Activated T-cell treated with anti-CD3 and anti-CD28 coated beads for 24 hours (primary cell): ENCODE measurements around the gene KRTAP2-3.
"Not testable (repeated sequence)": the region's sequence is repeated elsewhere in the genome, so short reads cannot be mapped to it uniquely, and the experiment has no call there.

Experiments
- DNase-seq: peaks from one replicate; pipeline ENCODE4 v3.0.0-alpha.2; 2020; ENCODE audit warnings: low read depth

Gene KRTAP2-3

DNA sequence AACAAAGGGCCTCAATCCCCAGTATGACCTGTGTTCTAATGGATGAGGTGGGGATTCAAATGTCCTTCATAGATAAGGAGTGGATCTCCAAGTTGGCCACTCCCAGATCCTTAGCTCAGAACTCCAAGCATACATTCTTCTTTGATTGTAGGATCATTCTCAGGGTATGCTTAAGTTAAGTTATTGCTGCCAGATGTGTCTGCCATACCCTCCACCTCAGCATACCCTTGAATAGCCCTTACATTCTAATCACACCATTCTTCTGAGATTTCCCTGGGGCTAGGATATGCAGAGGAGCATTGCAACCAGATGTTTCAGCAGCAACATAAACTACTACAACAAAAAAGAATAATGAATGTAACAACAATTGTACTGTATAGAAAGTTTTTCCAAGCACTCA lies 7.4 kb upstream of the KRTAP2-3 start:
- DNase-seq, result no peak

GRCh38 chr17:41065829-41066624 lies 6.1 kb upstream of the KRTAP2-3 start, which contains the start of gene KRTAP2-4:
Gene KRTAP2-4, minus strand, starts transcription at chr17:41065879. Its CDS starts 34 bp downstream, at chr17:41065845.
- no peak for DNase-seq

GRCh38 chr17:41065016-41065689 lies 5.2 kb upstream of the KRTAP2-3 start:
- DNase-seq, result not testable (repeated sequence)

GRCh38 chr17:41064301-41064700 lies 4.4 kb upstream of the KRTAP2-3 start:
- DNase-seq, result no peak

DNA sequence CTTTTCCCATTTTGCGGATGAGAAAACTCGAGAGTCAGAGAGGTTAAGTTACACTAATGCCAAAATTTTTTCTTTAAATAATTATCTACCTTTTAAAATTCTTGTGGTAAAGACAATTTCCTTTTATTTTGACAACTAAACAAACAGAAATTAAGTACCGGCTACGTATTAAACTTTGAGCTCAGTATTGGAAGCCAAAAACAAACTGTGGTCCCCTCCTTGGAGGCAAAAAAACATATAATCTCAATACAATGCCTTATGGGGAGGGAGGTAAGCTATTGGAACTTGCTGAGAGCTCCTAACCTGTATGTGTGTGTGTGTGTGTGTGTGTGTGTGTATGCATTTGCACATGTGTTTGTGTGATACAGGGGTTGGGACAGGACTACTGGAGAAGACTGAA lies 3.5 kb upstream of the KRTAP2-3 start:
- no peak for DNase-seq

DNA sequence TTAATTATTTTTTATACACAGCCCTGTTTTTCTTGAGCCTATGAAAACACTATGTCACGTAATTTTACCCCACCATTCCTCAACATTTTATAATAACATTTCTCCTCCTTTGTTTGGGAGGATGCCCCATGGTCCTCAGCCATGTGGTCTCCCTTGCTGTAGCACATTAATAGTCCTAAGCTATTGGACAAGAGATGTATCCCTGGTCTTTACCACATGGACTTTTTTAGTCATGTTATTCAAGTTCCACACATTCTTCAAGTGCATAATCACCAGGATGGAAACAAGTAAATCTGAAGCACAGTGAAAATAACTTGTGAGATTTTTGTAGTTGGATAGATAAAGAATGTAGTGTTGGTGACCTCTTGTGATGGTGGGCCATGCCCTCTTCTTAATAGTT lies 2.0 kb upstream of the KRTAP2-3 start:
- no peak for DNase-seq

DNA sequence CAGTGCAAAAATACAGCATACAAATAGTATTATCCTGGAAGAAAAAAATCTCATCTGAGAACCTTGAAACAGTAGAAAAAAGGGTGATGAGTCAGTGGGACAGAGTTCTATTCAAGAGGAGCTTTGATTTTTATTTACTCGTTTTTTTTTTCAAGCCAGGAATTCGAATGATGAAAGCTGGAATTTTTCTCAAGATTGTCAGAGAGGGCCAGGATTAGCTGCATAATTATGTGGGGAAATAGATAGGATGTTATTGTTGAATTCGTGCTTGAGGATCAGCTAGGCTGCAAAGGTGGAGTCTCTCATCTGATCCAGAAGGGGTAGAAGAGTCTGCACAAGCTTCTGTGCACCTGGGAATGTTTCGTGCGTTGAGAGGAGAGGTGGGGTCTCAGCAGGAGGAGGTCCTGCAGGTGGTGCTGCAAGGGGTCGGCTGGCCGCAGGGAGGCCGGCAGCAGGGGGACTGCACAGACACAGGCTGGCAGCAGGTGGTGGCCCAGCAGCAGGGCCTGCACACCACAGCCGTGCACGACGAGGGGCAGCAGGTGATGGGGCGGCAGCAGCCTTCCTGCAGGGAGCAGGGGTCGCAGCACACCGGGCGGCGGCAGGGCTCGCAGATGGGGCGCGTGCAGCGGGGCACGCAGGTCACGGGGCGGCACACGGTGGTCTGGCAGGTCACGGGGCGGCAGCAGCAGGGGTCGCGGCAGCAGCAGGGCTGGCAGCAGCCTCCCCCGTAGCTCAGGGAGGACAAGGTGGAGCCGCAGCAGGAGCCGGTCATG lies 450 bp downstream of the KRTAP2-3 start:
- not testable (repeated sequence) for DNase-seq

DNA sequence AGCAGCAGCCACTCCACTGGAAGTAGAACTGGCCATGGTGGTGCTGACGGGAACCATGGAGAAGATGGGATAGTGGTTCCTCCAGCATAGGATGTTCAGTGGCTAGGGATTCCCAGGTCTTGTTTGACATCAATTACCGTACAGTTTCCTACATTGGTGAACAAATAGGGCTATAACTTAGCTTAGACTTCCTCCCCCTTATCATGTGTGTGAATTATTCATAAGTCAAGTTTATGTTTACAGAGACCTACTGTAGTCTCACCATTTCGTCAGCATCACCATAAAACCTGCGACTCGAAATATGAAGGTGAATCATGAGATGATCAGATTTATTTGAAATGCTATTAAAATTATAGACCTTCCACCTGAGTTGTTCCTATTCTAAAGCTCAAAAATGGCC lies 1.2 kb downstream of the KRTAP2-3 start:
- DNase-seq, result no peak

DNA sequence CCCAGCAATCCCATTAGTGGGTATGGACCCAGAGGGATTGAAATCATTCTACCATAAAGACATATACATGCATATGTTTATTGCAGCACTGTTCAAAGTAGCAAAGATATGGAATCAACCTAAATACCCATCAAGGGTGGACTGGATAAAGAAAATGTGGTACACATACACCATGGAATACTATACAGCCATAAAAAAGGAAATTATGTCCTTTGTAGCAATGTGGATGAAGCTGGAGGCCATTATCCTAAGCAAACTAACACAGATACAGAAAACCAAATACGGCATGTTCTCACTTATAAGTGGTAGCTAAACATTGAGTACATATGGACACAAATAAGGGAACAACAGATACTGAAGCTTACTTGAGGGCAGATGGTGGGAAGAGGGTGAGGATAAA lies 2.4 kb downstream of the KRTAP2-3 start:
- no peak for DNase-seq

DNA sequence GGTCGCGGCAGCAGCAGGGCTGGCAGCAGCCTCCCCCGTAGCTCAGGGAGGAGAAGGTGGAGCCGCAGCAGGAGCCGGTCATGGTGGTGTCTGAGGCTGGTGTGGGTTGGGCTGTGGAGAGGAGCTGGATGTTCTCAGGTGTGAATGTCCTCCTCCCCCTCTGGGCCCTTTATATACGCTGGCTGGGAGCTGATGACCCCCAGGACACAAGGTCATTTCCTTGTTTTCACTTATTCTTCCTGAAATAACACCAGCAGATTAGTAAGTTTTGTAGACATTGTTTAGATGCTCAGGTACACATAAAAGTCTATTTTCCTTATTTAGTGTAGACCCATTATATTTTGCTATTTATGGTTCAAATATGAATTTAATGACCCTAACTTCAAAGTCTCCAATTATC lies 4.8 kb downstream of the KRTAP2-3 start, which contains the start of gene KRTAP2-2:
Gene KRTAP2-2 (minus strand): TSS at position 101 of the 400 bp plus-strand sequence. CDS start 19 bp downstream, at position 82.
- DNase-seq, result not testable (repeated sequence)

DNA sequence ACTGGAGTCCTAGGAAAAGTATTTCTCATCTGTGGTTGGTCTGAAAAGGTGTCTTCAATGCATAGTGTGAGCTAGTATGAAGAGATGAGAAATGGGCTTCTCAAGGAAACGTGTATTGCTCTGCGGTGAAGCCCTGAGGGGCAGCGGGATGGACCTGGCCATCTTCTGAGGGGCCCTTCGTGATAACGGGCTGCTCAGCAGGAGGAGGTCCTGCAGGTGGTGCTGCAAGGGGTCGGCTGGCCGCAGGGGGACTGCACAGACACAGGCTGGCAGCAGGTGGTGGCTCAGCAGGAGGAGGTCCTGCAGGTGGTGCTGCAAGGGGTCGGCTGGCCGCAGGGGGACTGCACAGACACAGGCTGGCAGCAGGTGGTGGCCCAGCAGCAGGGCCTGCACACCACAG lies 5.4 kb downstream of the KRTAP2-3 start:
- DNase-seq, result not testable (repeated sequence)

DNA sequence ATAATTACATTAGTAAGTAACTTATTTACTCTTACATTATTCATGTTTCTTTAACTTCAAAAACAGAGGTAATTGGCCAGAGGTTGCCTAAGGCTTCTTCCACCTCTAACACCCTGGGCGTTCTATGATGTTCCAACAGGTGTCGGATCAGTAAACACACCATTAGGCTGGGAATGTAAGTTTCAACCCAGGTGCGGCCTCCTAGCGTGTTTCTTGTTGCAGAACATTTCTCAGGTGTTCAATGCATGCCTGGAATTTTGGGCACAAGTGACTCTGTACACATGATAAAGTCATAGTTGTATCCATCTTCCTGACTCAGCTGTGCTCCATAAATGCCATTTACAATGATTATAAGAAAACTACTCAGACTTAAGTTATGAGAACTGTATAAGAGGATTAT lies 5.9 kb downstream of the KRTAP2-3 start:
- no peak for DNase-seq

GRCh38 chr17:41052566-41052965 lies 7.3 kb downstream of the KRTAP2-3 start:
- no peak for DNase-seq

DNA sequence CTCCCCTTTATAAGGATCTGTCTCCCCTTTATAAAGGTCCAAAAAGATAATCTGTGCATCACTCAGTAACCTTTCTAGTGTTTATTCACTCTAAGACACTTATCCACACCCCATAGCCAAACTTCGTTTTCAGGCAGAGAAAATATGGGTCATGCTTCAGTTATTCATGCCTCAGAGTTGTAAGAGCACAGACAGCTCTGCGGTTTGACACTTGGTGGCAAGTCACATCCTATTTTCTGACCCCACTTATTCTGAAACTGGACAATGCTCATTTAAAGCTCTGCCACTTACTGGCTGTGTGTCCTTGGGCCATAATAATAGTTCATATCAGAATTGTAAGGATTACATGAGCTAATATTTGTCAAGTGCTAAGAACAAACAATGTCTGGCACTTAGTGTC lies 10.8 kb downstream of the KRTAP2-3 start:
- DNase-seq, result no peak

DNA sequence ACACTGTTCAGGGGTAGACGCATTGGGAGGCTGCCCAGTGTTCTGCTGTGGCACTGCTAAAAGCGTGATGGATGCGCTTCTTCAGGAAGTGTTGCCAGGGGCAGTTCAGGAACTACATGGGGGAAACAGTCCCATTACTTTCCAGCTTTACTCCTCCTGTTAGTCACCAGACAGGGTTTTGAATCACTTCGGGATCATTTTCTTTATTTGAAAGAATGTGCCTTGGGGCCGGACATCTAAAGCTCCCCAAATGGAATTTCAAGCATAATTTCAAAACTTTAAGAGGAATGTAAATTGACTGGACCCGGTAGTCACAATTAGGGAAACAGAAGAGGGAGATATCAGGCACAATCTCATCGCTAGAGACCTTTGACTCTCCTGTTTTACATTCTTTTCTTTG lies 11.5 kb downstream of the KRTAP2-3 start:
- DNase-seq, result no peak

DNA sequence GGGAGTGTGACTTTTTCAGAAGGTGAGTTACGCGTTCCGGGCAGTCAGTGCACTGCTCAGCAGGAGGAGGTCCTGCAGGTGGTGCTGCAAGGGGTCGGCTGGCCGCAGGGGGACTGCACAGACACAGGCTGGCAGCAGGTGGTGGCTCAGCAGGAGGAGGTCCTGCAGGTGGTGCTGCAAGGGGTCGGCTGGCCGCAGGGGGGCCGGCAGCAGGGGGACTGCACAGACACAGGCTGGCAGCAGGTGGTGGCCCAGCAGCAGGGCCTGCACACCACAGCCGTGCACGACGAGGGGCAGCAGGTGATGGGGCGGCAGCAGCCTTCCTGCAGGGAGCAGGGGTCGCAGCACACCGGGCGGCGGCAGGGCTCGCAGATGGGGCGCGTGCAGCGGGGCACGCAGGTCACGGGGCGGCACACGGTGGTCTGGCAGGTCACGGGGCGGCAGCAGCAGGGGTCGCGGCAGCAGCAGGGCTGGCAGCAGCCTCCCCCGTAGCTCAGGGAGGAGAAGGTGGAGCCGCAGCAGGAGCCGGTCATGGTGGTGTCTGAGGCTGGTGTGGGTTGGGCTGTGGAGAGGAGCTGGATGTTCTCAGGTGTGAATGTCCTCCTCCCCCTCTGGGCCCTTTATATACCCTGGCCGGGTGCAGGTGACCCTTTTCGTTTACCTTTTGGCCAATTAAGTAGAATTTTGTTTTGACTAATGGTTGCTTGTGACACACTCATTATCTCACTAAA lies 13.0 kb downstream of the KRTAP2-3 start, which contains the start of gene KRTAP2-1:
Gene KRTAP2-1 (minus strand): TSS at position 582 of the 731 bp plus-strand sequence. CDS start 49 bp downstream, at position 533.
- not testable (repeated sequence) for DNase-seq

GRCh38 chr17:41042953-41043352 lies 17.0 kb downstream of the KRTAP2-3 start:
- DNase-seq, result no peak

DNA sequence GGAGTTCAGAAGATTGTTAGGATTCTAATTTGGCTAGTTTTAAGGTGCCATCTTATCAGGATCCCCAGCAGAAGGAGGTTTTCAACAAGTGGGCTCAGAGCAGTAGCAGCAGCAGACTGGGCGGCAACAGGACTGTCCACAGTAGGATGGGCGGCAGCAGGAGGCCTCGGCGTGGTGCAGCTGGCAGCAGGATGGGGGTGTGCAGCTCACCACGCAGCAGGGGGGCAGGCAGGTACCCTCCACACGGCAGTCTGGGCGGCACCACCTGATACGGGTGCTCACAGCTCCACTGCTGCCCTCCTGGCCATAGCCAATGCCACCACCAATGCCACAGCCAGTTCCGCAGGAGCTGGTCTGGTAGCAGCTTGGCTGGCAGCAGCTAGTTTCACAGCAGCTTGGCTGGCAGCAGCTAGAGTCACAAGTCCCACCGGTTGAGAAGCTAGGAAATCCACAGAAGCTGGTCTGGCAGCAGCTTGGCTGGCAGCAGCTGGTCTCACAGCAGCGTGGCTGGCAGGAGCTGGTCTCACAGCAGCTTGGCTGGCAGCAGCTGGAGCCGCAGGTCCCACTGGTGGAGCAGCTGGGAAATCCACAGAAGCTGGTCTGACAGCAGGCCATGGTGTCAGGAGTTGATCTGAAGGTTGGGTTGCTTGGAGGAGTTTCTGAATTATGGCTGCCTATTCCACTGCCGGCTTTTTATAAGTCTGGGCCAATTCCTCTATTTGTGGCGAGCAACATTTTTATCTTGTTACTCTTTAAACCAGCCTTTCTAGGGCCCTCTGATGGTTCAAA lies 18.9 kb downstream of the KRTAP2-3 start, which contains the start of gene KRTAP1-1:
Gene KRTAP1-1 (minus strand): TSS at position 668 of the 789 bp plus-strand sequence. CDS start 53 bp downstream, at position 615.
- DNase-seq, result not testable (repeated sequence)

DNA sequence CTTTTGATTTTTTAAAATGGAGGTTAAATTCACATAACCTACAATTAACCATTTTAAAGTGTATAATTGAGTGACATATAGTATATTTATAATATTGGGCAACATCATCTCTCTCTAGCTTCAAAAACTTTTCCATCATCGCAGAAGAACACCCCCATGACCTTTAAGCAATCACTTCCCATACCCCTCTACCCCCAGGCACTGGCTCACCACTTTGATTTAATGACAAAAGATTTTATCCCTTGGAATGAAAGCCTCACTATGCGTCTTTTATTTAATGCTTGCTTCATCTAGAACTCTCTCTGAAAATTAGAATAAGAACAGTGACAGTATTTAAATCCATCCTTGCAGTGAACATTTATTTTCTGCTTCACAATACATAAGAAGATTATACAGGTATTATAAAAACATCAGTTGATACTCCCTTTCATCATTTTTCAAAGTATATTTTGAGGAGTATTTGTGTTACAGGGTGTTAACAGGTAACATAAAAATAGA lies 22.0 kb downstream of the KRTAP2-3 start:
- DNase-seq, result no peak

DNA sequence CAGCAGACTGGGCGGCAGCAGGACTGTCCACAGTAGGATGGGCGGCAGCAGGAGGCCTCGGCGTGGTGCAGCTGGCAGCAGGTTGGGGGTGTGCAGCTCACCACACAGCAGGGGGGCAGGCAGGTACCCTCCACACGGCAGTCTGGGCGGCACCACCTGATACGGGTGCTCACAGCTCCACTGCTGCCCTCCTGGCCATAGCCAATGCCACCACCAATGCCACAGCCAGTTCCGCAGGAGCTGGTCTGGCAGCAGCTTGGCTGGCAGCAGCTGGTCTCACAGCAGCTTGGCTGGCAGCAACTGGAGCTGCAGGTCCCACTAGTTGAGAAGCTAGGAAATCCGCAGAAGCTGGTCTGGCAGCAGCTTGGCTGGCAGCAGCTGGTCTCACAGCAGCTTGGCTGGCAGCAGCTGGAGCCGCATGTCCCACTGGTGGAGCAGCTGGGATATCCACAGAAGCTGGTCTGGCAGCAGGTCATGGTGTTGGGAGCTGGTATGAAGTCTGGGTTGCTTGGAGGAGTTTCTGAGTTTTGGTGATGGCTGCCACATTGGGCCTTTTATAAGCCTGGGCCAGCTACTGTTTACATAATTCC lies 25.5 kb downstream of the KRTAP2-3 start, which contains the start of gene KRTAP1-3:
Gene KRTAP1-3 (minus strand): TSS at position 529 of the 590 bp plus-strand sequence. CDS start 53 bp downstream, at position 476.
- DNase-seq, result not testable (repeated sequence)
